ENCODE results near the gene NR5A1.

NR5A1 gene

DNA sequence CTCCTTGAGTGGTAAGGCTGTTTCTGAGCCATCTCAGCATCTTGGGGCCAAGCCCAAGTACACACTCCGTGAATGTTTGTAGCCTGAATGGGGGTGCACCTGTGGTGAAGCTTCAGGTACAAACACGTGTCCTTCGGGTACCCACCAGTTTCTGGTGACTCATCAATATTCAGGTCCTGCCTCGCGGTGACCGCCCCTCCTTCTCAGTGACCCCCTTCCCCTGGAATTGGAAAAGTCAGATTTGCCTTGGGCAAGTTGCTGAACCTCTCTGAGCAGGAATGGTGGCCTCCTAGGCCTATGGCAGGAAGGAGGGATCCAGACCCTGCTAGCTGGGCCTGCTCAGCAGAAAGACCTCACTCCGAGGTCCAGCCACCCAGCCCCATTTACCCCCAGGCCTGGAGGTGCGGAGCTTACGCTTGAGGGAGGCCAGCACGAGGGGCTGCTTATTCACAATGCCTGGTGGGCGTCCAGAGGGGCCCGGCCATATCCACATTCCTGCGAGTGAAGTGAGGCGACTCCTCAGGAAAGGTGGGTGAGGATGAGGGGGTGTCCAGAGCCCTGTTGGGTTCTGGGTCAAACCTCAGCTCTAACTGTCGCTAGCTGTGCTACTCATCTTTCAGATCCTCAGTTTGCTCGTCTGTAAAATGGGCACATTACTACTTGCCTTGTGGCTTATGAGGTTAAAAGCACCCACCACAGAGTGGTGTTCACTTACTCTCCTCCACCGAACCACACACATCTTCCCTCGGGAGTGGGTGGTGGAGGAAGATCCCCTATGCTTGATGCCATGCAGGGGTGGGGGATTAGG lies 49.9 kb downstream of the NR5A1 start:
- no peak for DNase-seq

DNA sequence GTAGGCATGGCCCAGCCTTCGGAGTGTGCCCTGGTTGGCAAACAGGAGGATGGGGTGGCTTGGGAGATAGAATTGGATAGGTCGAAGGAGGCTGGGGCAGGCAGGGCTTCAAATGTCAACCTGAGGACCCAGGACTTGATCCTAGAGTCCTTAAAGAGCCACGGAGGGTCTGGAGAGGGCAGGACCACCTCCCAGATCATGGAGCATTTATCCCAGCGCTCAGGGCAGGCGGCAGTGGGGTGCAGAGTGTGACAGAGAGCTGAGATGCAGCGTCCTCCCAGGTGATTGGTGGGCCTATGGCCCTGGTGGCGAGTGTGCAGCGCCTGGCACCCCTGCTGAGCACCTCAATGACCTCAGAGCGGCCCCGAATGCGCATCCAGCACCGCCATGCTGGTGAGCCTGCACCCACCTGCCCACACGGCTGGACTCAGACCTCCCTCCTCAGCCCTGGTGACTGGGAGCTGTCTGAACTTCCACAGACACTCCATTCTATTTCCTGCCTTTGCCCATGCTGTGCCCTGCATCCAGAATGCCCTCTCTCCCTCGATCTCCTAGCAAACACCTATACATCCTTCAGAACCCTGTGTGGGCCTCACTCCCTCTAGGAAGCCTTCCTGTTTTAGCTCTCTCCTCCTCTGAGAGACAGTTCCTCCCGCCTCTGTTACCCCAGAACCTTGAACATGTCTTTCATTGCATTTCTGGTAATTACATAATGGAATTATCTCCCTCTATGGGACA lies 50.7 kb downstream of the NR5A1 start:
- DNase-seq: no peak

DNA sequence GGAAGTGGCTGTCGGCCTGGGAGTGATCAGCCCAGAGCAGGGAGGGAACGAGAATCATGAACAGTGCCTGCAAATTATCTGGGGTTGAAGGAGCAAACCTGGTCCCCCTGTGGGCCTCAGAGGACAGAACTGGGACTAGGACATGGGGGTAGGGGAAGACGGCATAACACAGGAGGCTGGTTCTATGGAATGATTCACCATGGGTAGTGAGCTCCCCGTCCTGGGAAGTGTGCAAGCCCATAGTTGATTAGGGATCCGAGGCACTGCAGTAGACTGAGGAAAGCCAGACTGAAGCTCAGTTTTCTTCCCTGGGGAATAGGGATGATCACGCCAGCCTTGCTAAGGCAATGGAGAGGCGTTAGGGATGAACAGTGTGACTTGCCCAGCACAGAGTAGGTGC lies 51.4 kb downstream of the NR5A1 start:
- no peak for DNase-seq

DNA sequence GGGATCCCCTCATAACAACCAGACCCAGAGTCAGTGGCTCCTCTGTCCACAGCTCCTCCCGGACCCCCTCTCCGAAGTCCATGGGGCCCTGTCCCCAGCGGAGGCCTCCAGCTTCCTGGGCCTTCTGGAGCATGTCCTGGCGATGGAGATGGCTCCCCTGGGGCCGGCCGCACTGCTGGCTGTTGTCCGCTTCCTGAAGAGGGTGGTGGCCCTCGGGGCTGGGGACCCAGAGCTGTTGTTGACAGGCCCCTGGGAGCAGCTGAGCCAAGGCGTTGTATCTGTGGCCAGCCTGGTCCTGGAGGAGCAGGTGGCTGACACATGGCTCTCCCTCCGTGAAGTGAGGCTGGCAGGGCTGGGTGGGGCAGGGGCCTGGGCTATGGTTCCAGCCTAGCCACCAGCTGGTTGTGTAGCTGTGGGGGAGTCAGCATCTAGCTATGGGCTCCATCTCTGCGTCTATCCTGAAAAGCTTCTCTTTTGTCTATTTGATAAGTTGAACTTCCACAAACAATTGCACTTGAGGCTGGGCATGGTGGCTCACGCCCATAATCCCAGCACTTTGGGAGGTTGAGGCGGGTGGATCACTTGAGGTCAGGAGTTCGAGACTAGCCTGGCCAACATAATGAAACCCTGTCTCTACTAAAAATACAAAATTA lies 52.3 kb downstream of the NR5A1 start:
- no peak for DNase-seq

DNA sequence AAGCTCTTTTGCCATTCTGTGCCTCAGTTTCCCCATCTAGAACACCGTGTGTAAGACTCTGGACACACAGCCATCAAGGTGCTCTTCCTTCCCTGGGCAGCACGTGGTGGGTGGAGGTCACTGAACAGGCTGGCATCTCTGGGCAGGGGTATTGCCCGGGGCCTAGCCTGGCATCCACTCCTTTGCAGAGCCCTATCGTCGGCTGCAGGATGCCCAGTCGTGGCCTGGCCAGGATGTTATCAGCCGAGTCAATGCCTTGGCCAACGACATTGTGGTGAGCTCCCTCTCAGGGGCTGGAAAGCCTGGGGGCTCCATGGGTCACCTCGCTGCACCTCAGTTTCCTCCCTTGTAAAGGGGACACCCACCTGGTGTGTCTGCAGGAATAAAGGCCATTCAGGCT lies 52.9 kb downstream of the NR5A1 start:
- no peak for DNase-seq

DNA sequence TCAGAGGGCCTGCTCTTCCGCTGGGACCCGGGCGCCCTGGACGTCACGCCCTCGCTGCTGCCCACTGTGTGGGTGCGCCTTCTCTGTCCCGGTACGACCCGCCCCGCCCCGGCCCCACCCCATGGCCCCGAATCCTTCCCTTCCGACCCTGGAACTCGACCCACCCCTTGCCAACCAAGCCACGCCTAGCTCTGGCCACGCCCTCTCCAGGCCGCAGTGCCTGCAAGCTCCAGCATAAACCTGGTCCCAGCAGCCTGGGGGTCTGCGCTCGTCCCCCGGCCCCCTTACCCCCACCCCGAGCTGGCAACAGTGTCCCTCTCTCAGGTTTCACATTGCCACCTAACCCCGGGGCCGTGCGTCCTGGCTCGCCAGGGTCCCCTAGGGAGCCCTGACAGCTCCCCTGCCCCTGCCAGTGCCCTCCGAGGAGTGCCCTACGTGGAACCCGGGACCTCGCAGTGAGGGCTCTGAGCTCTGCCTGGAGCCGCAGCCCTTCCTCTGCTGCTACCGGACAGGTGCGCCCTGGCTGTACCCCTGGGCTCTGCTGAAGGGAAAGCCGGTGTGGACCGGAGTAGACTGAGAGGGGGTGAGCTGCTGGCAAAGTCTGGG lies 53.5 kb downstream of the NR5A1 start:
- DNase-seq: no peak

DNA sequence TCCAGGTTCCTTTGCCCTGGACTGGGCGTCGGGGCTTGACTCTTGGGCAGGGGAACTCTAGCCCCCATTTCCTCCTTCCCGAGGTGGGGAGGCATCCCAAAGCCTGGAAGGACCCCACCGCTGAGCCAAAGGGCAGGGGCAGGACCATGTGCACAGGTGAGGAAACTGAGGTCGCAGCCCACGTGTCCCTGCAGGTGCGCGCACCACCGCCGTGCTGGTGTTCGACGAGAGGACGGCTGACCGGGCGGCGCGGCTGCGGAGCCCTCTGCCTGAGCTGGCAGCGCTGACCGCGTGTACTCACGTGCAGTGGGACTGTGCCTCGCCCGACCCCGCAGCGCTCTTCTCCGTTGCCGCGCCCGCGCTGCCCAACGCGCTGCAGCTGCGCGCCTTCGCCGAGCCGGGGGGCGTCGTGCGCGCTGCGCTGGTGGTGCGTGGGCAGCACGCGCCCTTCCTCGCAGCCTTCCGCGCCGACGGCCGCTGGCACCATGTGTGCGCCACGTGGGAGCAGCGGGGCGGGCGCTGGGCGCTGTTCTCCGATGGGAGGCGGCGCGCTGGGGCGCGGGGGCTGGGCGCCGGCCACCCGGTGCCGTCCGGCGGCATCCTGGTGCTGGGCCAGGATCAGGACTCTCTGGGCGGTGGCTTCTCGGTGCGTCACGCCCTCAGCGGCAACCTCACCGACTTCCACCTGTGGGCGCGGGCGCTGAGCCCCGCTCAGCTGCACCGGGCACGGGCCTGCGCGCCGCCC lies 54.2 kb downstream of the NR5A1 start:
- DNase-seq: no peak

DNA sequence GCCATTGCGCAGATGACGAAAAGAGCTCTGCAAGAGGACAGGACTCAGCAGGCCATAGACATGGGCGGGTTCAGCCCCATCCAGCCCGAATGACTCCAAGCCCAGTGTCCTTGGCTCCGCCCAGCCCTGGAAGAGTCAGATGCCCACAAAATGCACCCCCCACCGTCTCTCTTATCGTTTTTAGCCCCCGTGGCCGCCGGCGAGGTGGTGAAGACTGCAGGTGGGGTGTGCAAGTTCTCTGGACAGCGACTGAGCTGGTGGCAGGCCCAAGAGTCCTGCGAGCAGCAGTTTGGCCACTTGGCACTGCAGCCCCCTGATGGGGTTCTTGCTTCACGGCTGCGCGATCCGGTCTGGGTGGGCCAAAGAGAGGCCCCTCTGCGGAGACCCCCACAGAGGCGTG lies 54.9 kb downstream of the NR5A1 start:
- no peak for DNase-seq

DNA sequence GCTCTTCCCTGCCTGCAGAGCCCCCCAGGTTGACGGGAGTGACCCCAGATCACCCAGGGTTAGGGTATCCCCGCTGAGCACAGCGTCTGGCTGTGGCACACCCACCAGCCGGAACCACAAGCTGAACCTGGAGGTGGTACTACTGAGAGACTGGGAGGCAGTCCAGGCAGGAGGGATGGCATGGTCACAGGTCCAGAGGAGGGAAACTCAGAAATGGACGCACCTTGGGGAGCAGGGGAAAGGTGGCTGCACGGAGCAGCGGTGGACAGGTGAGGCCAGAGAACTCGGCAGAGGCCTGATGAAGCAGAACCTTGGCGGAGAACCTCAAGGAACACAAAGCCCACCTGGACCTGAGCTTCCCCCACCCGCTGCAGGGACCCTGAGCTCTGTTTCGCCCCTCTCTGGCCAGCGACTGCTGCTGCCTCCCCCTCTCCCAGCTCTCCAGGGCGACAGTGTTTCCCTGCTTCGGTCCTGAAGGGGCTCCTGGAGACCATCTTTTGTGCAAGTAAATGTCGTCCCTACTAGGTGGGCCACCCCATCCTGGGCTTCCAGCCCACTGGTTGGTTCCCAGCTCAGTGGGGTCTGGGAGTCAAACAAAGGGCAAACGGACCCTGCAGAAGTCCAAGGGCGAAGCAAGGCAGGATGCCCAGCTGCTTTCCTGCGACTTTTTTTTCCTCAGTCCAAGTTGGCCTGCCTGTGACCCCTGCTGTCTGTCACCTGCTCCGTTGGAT lies 56.1 kb downstream of the NR5A1 start:
- no peak for DNase-seq

DNA sequence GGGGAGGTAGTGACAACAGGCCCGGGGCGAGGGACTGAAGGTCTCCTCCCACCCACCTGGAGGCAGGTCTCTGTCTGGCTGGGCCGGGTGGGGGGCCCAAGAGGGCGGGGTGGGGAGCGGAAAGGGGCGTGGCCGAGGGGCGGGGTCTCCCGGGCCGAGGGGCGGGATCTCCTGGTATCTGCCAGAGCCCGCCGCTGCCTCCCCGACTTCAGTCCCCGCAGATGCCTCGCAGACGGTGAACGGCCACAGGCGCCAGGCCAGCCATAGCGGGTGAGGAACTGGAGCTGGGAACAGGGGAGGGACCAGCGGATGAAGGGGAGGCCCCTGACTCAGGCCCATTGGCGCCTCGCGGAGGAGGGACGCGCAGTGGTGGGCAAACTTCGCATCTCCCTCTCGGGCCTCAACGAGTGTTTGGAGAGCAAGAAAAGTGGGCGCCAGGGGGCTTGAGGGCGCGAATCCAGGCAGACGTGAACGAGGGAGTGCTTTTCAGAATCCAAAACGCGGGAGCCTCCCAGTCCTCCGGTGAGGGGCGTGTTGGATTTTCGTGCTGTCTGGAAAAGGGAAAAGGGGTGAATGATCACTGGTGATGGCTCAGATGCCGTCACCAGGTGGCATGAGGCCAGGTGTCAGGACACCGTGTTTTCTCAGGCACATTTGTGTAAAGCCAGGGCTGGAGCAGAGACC lies 56.8 kb downstream of the NR5A1 start, which contains the start of gene ADGRD2:
Gene ADGRD2, plus strand, starts transcription at position 211 of the 684 bp plus-strand sequence. CDS start 1,216 bp downstream, outside the sequence.
- DNase-seq: no peak

DNA sequence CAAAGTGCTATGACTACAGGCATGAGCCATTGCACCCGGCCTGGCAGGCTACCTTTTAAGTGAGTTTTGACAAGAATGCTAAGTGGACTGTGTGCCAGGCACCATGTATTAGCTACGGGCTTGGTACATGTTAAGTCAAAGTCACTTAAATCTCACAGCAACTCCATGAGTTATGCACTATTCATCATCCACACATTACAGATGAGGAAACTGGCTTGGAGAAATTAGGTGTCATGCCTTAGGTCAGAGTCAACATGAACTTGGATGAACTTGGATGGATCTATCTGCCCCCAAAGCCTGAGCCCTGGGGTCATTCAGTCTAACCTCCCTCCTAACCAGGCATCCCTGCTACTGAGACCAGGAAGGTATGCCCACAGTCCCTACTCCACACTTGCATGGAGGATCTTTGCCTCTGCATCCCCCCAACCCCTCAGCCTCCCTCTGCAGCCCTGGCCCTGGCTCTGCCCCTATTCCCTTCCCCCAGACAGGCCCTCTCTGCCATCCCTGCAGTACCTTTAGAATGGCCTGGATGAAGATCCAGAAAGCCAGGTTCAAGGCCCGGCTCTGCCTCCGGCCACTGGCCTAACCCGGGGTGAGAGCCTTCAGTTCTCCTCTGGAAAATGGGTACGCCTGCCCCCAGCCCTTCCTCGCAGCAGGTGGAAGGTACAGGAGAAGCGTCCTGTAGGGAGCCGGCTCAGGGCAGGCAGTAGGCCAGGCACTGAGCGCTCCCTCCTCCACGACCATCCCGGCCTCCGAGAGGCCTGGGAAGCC lies 57.6 kb downstream of the NR5A1 start:
- DNase-seq: no peak

DNA sequence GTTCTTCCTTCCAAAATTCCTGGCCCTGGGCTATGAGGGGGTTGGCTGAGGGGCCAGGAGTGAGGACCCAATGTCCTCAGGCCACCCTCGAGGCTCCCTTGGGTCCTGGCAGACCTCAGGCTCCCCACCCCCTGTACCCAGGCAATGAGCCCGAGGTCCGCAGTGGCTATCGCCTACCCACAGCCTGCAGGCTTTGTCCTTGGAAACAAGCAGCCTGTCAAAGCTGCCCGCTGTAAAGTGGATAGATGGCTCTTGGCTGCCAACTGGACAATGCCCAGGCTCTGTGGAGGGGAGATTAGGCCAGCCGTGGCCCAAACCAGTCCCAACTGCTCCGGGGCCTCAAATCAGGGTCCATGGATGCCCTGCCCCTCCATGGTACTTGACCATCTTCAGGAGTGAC lies 59.2 kb downstream of the NR5A1 start:
- DNase-seq: no peak

DNA sequence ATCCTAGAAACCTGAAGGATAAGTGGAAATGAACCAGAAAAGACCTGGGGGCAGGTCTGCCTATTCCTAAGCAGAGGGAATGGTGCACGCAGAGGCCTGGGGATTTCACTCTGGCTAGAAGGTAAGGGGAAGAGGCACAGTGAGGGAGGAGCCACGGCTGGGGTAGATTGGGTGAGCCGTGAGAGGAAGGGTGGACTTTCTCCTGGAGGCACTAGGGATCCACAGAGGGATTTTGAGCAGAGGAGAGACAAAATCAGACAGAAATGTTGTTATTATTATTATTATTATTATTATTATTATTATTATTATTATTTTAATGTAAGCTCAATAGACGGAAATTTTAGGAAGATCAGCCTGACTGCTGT lies 59.9 kb downstream of the NR5A1 start:
- DNase-seq: no peak

DNA sequence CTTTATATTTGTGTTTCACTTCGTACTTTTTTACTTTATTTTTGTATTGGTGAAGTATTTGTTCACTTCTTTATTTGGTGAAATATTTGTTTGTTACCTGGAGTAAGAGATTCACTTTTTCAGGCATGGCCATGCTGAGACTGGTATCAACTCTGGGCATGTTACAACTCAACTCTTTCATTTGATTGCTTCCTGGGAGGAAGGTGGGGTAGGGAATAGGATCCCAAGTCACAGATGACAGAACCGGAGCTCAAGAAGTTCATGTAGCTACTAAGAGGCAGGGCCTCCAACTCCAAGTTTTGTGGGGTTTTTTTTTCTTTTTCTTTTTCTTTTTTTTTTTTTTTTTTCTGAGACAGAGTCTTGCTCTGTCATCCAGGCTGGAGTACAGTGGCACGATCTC lies 63.0 kb downstream of the NR5A1 start:
- no peak for DNase-seq

DNA sequence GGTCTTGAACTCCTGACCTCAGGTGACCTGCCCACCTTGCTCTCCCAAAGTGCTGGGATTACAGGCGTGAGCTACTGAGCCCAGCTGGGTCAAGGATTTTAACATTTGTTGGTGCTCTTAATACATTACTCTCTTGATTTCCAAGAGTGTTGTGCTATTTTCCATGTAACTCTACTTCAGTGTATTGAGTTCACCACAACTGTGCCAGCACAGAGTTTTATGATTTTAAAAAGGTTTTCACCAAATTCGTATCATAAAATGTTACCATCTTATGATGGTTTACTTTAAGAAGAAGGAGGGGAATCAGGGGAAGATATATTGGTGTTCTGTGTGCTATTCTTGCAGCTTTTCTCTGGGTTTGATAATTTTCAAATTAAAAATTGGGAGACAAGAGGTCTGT lies 63.6 kb downstream of the NR5A1 start:
- no peak for DNase-seq

DNA sequence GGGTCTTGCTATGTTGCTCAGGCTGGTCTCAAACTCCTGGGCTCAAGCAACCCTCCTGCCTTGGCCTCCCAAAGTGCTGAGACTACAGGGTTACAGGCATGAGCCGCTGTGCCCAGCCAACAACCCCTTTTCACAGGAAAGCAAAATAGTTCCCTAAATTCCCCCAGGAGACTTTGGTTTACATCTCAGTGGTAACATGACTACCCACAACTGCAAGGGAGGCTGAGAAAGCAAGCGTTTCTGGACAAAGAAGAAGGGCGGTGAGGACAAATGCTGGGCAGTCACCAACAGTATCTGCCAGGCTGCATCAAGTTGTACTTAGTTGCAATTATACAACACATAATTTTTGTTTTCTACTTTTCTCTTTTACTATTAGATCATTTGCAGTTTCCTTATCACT lies 64.4 kb downstream of the NR5A1 start:
- no peak for DNase-seq

DNA sequence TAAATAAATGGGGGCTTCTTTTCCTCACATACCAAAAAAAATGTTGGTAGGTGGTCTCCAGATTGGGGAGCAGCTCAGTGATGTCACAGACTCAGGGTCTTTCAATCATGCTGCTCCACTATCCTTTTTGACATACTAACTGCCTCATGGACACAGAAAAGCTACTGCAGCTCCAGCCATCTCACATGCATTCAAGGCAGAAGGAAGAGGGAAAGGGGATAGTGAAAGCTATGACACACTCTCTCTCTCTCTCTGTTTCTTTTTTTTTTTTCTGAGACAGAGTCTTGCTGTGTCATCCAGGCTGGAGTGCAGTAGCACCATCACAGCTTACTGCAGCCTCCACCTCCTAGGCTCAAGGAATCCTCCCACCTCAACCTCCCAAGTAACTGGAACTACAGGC lies 64.8 kb downstream of the NR5A1 start:
- DNase-seq: no peak

DNA sequence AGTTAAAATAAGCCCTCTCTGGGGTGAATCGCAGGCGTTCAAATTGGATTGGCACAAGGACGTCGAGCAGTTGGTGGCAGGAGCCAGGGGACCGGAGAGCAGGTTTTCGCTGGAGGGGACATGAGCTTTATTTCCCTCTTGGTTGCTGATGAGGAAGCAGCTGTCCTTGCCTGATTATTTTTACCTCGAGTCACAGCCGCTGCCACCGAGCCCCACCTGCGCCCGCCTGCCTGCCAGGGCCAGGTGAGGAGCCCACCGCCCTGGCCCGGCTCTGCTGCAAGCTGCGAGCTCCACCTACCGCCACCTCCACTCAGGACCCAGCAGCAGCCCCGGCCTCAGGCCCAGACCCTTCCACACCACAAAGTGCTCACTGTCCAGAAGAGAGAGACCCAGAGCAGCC lies 65.9 kb downstream of the NR5A1 start:
- no peak for DNase-seq

DNA sequence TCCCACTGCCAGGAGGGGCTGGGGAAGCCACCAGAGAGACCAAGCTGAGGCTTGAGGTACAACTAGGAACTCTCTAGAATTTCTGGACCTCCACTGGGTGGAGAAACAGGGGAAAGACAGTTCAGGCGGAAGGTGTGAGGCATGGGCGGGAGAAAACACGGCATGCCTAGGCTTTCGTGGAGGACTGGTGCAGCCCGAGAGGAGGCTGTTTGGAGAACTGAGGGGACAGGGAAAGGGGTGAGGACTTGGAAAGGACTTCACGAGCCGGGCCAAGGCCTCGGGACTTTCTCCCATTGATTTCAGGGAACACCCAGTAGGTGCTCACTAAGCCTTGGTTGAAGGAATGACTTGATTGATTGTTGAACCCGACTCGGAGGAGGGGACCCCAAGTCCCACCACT lies 66.4 kb downstream of the NR5A1 start:
- no peak for DNase-seq

DNA sequence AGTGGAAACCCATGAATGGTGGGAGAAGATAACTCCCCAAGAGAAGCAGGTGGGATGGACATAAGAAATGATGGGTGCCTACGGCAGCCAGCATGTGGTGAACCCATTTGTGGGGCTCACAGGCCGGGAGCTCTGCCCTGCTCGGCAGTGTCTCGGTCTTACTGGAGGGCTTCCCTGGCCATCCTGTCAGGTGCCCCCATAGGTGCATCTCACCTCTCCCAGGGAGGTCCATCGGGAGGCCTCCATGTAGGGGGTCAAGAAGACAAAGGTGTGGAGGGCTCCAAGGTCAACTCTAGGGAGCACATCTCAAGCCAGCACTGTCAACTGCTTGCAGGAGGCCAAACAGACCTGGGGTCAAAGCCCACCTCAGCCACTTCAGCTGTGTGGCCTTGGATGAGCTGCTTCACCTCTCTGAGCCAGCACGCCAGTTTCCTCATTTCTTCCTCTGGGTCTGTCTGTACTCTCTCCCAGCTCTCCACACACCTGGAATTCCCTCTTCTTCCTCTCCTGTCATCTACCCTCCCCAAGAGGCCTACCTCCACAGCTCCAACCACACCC lies 67.4 kb downstream of the NR5A1 start:
- DNase-seq: no peak

Data from NCI-H446 treated with DMSO at 0.1 percent for 48 hours (cell line).